ENCODE results near the gene GRIN2A.

DNA sequence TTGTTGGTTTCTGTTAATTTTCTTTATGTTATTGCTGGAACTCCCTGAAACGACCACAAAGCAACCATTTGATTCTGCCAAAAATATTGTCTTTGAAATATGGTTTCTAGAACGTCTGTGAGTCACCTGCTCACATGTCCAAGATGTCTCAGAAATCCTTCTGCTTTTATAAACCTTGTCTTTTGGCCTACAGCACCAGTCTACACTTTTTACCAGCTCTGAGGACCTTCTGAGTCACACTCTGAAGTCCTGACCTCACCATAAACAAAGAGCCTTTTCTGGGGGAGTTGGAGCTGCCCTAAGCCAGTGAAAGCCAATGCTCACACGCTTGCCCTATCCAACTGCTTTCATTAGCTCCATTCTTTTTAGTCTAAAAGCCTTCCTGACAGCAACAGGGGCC, 55.5 kb downstream of the GRIN2A start:
- TF ChIP-seq, protein P1, sequence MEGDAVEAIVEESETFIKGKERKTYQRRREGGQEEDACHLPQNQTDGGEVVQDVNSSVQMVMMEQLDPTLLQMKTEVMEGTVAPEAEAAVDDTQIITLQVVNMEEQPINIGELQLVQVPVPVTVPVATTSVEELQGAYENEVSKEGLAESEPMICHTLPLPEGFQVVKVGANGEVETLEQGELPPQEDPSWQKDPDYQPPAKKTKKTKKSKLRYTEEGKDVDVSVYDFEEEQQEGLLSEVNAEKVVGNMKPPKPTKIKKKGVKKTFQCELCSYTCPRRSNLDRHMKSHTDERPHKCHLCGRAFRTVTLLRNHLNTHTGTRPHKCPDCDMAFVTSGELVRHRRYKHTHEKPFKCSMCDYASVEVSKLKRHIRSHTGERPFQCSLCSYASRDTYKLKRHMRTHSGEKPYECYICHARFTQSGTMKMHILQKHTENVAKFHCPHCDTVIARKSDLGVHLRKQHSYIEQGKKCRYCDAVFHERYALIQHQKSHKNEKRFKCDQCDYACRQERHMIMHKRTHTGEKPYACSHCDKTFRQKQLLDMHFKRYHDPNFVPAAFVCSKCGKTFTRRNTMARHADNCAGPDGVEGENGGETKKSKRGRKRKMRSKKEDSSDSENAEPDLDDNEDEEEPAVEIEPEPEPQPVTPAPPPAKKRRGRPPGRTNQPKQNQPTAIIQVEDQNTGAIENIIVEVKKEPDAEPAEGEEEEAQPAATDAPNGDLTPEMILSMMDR (IDR thresholded peaks at IDR 0.05), result no peak
- TF ChIP-seq, protein P2, sequence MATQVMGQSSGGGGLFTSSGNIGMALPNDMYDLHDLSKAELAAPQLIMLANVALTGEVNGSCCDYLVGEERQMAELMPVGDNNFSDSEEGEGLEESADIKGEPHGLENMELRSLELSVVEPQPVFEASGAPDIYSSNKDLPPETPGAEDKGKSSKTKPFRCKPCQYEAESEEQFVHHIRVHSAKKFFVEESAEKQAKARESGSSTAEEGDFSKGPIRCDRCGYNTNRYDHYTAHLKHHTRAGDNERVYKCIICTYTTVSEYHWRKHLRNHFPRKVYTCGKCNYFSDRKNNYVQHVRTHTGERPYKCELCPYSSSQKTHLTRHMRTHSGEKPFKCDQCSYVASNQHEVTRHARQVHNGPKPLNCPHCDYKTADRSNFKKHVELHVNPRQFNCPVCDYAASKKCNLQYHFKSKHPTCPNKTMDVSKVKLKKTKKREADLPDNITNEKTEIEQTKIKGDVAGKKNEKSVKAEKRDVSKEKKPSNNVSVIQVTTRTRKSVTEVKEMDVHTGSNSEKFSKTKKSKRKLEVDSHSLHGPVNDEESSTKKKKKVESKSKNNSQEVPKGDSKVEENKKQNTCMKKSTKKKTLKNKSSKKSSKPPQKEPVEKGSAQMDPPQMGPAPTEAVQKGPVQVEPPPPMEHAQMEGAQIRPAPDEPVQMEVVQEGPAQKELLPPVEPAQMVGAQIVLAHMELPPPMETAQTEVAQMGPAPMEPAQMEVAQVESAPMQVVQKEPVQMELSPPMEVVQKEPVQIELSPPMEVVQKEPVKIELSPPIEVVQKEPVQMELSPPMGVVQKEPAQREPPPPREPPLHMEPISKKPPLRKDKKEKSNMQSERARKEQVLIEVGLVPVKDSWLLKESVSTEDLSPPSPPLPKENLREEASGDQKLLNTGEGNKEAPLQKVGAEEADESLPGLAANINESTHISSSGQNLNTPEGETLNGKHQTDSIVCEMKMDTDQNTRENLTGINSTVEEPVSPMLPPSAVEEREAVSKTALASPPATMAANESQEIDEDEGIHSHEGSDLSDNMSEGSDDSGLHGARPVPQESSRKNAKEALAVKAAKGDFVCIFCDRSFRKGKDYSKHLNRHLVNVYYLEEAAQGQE (IDR thresholded peaks at IDR 0.05), result no peak
- TF ChIP-seq RNF2 (IDR thresholded peaks at IDR 0.05; ENCODE audit: borderline replicate concordance, low read depth), result no peak
- no peak for TF ChIP-seq MAFK (IDR thresholded peaks at IDR 0.05; ENCODE audit: partially characterized antibody)
- no peak for TF ChIP-seq MAZ (IDR thresholded peaks at IDR 0.05; ENCODE audit: borderline replicate concordance, low read depth, low read length)
- TF ChIP-seq CEBPB (IDR thresholded peaks at IDR 0.05), result no peak
- no peak for TF ChIP-seq ZFP36 (IDR thresholded peaks at IDR 0.05; ENCODE audit: borderline replicate concordance, partially characterized antibody)
- no peak for TF ChIP-seq POLR2A (IDR thresholded peaks at IDR 0.05; ENCODE audit: low read length)
- no peak for TF ChIP-seq JUN (IDR thresholded peaks at IDR 0.05)
- no peak for TF ChIP-seq RAD21 (conservative IDR thresholded peaks at IDR 0.05 in 1 of 2, IDR thresholded peaks at IDR 0.05 in 1 of 2)
